Left cardiac atrium (tissue), 4 donors: ENCODE measurements around the gene MYO5B. TPM values are rescaled to one million over a fixed set of nuclear protein-coding genes. Genes with fewer than 3 reads are reported as not detected.

Source experiments
- ATAC-seq, 2 donors: fragments of 200-7000 bp; cut with Tn5 transposase; one replicate each; pipeline ENCODE4 v1.9.1; 2020; ENCODE audit warnings: mild to moderate bottlenecking in 2 of 2, moderate library complexity in 2 of 2
- DNase-seq: peaks from one replicate; pipeline ENCODE4 v3.0.0-alpha.2; 2020
- intact Hi-C, 2 donors: fragments of 100-400 bp; cut with DNase I; formaldehyde crosslinking; loops; one replicate each; pipeline versions ENCODE4 v1.14.1 to v1.15.1; 2022 to 2023
- total RNA-seq, 2 donors: library from RNA; stranded (reverse); fragmentation: NEBNext Ultra II Directional; extraction: Animal tissue kit (Norgen Biotek cat#: 25700); gene quantifications; one replicate each; pipeline ENCODE4 v1.2.1, GENCODE V29; 2021
- donor health status: DM: no; HTN: yes; CAD: no.
- donor health status: DM: no; HTN: yes; CAD: no; lungs with severe emphysema.
- donor health status: DM: yes; HTN: yes; CAD: no.
- donor health status: Dilated cardiomyopathy.

The MYO5B gene
- total RNA-seq, 2 donors from 2014 or later: 4.6 to 7.2 TPM

- ATAC-seq: peak in 1 of 2 donors; percentile 65
- DNase-seq: no peak
- intact Hi-C loops: no loop called here
Measured at GRCh38 chr18:50162486-50163304, 32.3 kb downstream of the MYO5B start.

- intact Hi-C loops: no loop called here
- ATAC-seq (peak in 1 of 2 donors; percentile 60), DNase-seq (no peak)
Measured at GRCh38 chr18:50161597-50162205, 33.2 kb downstream of the MYO5B start.

GRCh38 chr18:50159654-50160046 lies 35.3 kb downstream of the MYO5B start:
- intact Hi-C loops: no loop called here
- no peak for ATAC-seq
- DNase-seq: no peak

GRCh38 chr18:50158866-50159653 lies 35.9 kb downstream of the MYO5B start:
- intact Hi-C loops: no loop called here
- DNase-seq: no peak
- no peak for ATAC-seq

GRCh38 chr18:50155406-50155805 lies 39.5 kb downstream of the MYO5B start:
- intact Hi-C loops: no loop called here
- no peak for ATAC-seq

GRCh38 chr18:50154420-50154819 lies 40.5 kb downstream of the MYO5B start:
- DNase-seq: no peak
- ATAC-seq: no peak
- intact Hi-C loops: no loop called here

More at GRCh38 chr18:50155406-50155805, 39.5 kb downstream of the MYO5B start:
- no peak for DNase-seq

GRCh38 chr18:50152900-50153299 lies 42.0 kb downstream of the MYO5B start:
- intact Hi-C loops: no loop called here
- ATAC-seq (no peak), DNase-seq (no peak)

- DNase-seq (no peak), ATAC-seq (no peak)
- intact Hi-C loops: no loop called here
Measured at GRCh38 chr18:50151926-50152325, 43.0 kb downstream of the MYO5B start.

- ATAC-seq: no peak
- DNase-seq: no peak
- intact Hi-C loops: no loop called here
Measured at GRCh38 chr18:50144540-50144939, 50.4 kb downstream of the MYO5B start.

GRCh38 chr18:50143886-50144285 lies 51.1 kb downstream of the MYO5B start:
- intact Hi-C loops: no loop called here
- no peak for DNase-seq
- ATAC-seq: no peak

GRCh38 chr18:50143294-50143693 lies 51.7 kb downstream of the MYO5B start:
- intact Hi-C loops: no loop called here
- DNase-seq (no peak), ATAC-seq (no peak)

GRCh38 chr18:50142441-50143120 lies 52.4 kb downstream of the MYO5B start:
- DNase-seq (no peak), ATAC-seq (peak in 1 of 2 donors; percentile 78)
- intact Hi-C loops: no loop called here

- intact Hi-C loops: no loop called here
- DNase-seq (no peak), ATAC-seq (no peak)
Measured at GRCh38 chr18:50138181-50139064, 56.5 kb downstream of the MYO5B start.

- ATAC-seq (no peak), DNase-seq (no peak)
- intact Hi-C loops: no loop called here
Measured at GRCh38 chr18:50135903-50136302, 59.0 kb downstream of the MYO5B start.

GRCh38 chr18:50133526-50133925 lies 61.4 kb downstream of the MYO5B start:
- DNase-seq (no peak), ATAC-seq (no peak)
- intact Hi-C loops: no loop called here

GRCh38 chr18:50131591-50131990 lies 63.4 kb downstream of the MYO5B start:
- peak in 1 of 2 donors; percentile 78 for ATAC-seq
- DNase-seq: no peak
- intact Hi-C loops: no loop called here

GRCh38 chr18:50128506-50129271 lies 66.3 kb downstream of the MYO5B start:
- DNase-seq (no peak), ATAC-seq (no peak)
- intact Hi-C loops: no loop called here
